Mammary epithelial cell (primary cell): ENCODE data around the gene ACOT7.

Experiments
- CTCF ChIP-seq, 2 donors: IDR thresholded peaks in 1 of 2; conservative IDR thresholded peaks in 1 of 2; 2 replicates each; pipeline ENCODE4 v1.5.1; 2011 to 2012; ENCODE audit warnings: inconsistent platforms in 2 of 2, low read length in 2 of 2, mild to moderate bottlenecking in 2 of 2, control low read depth in 1 of 2, low read depth in 1 of 2; ENCODE audit not compliant: insufficient read depth in 1 of 2; ENCODE audit errors: extremely low read depth in 1 of 2
- EZH2 ChIP-seq: IDR thresholded peaks from 2 replicates; pipeline ENCODE4 v1.6.1; 2012; ENCODE audit warnings: low read length, inconsistent platforms, borderline replicate concordance

DNA sequence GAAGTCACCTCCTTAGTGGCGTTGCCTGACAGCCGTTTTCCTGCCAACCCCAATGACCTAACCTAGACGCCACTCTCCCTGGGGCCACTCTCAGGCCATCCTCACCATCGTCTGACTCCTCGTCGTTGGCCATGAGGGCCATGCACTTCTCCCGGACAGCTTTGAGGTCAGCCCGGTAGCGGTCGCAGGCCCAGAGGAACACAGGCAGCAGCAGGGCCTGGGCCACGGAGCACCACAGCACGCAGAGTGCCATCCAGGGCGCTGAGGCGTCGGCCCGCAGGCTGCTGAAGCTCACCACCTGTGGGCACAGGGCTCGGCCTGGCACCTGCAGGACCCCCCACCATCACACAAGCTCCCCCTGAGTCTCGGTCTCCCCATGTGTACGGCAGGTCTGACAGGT lies 142.3 kb downstream of the ACOT7 start:
- no peak for TF ChIP-seq CTCF (conservative IDR thresholded peaks at IDR 0.05 in 1 of 2, IDR thresholded peaks at IDR 0.05 in 1 of 2; ENCODE audit: extremely low read depth in 1 of 2, insufficient read depth in 1 of 2, low read depth in 1 of 2, low read length in 2 of 2)
- no peak for TF ChIP-seq EZH2
